Body of pancreas (tissue), 4 donors: ENCODE measurements around the gene SGPL1.

Experiments used
- POLR2A ChIP-seq, 3 donors: fragments of 450-650 bp; IDR thresholded peaks; one replicate each; pipeline ENCODE4 v1.6.1; 2016; ENCODE audit warnings: antibody characterized with exemption in 3 of 3, mild to moderate bottlenecking in 2 of 3
- TF ChIP-seq, protein P1 (sequence below), 7 experiments: fragments of 450-650 bp in 4 of 7; fragments of 200-600 bp in 3 of 7; sonication (generic) in 3 of 7; IDR thresholded peaks; one replicate each; pipeline ENCODE4 v1.5.1; 2016 to 2019; ENCODE audit warnings: antibody characterized with exemption in 7 of 7

DNA sequence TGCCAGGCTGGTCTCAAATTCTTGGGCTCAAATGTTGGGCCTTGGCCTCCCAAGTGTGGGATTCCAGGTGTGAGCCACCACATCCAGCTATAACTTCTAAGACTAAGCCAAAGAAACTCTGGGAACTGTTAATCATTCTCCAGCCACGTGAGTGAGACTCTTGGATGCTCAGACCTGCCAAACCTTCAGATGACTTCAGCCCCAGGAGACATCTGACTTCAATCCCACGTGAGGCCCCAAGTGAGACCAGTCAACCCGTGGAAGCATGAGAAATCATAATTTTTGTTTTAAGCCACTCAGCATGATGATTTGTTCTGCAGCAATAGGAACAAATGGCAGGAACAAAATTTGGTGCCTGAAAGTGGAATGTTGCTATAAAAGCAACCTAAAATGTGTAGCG lies 76.9 kb downstream of the SGPL1 start:
- TF ChIP-seq, protein P1, sequence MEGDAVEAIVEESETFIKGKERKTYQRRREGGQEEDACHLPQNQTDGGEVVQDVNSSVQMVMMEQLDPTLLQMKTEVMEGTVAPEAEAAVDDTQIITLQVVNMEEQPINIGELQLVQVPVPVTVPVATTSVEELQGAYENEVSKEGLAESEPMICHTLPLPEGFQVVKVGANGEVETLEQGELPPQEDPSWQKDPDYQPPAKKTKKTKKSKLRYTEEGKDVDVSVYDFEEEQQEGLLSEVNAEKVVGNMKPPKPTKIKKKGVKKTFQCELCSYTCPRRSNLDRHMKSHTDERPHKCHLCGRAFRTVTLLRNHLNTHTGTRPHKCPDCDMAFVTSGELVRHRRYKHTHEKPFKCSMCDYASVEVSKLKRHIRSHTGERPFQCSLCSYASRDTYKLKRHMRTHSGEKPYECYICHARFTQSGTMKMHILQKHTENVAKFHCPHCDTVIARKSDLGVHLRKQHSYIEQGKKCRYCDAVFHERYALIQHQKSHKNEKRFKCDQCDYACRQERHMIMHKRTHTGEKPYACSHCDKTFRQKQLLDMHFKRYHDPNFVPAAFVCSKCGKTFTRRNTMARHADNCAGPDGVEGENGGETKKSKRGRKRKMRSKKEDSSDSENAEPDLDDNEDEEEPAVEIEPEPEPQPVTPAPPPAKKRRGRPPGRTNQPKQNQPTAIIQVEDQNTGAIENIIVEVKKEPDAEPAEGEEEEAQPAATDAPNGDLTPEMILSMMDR (IDR thresholded peaks at IDR 0.05), result no peak
- no peak for TF ChIP-seq POLR2A (IDR thresholded peaks at IDR 0.05)
